Activated CD4-positive, alpha-beta T cell treated with anti-CD3 and anti-CD28 coated beads, Interleukin-2, amount 50 U/mL, for 1 hour (primary cell): ENCODE results near the gene PHLDB3.
"Not testable (repeated sequence)": the region's sequence is repeated elsewhere in the genome, so short reads cannot be mapped to it uniquely, and the experiment has no call there.

Experiments used
- DNase-seq: peaks from one replicate; pipeline ENCODE4 v3.0.0-alpha.2; 2020

Gene PHLDB3

GRCh38 chr19:43465468-43466120, 39.0 kb downstream of the PHLDB3 start, which contains the start of gene LYPD3:
TSS of gene LYPD3 (minus strand) at chr19:43465608. CDS start at chr19:43465571, 37 bp downstream.
- no peak for DNase-seq

DNA sequence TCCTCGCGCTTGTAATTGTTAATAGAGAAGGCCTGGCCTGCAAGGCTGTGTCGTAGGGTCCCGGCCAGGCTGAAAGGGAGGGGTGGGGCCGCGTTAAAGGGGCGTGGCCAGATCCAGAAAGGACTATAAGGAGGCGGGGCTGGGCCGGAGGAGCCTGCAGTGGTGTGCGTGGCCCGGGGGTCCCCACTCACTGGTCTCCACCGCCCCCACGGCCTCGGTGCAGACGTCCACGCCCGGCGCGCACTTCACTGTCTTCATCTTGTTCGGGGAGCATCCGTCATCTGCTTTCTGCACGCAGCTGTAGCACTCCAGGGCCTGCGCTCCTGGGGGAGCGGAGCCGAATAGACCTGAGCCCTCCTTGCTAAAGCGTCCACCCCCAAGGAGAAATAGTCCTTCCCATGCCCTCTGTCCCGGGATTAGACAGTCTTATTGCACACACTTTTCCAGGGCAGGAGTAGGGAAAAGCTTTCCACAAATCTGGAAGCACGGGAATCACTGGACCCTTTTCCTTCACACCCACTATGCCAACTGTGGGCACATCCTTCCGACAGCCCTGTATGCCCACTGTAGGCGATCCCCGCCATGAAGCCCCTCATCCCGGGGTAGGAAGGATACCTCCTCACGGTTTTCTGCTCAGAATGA, 40.3 kb downstream of the PHLDB3 start:
- no peak for DNase-seq

DNA sequence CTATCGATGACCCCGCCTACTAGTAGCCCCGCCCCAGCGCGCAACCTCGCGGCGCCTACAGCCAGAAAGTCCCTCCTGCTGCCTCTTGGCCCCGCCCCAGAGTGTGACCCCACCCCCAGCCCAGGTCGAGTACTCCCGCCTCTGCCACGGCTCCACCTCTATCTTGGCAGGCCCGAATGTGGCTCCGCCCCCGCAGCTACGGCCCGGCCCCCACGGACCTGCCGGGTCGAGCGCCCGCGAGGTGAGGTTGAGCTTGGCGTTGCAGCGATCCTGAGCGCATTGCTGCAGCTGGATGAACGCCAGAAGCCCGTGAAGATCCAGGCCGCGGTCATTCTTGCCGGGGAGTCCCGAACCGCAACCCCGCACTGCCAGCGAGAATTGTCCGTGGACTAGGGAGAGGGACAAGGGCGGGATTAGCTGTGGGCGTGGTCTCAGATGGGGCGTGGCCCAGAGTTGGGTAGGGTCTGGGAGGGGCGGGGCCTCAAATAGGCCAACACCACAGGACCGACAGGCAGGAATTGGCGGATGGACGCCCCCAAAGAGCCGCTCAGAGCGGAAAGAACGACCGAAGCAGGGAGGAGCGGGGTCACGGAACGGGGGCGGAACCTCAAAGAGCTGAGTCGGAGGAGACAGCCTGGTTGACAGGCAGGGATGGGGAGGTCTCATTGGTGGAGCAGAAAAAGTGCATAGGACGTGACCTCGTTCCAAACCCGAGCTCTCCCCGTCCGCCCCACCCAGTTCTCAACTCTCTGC, 41.0 kb downstream of the PHLDB3 start:
- peak; percentile 100 for DNase-seq

DNA sequence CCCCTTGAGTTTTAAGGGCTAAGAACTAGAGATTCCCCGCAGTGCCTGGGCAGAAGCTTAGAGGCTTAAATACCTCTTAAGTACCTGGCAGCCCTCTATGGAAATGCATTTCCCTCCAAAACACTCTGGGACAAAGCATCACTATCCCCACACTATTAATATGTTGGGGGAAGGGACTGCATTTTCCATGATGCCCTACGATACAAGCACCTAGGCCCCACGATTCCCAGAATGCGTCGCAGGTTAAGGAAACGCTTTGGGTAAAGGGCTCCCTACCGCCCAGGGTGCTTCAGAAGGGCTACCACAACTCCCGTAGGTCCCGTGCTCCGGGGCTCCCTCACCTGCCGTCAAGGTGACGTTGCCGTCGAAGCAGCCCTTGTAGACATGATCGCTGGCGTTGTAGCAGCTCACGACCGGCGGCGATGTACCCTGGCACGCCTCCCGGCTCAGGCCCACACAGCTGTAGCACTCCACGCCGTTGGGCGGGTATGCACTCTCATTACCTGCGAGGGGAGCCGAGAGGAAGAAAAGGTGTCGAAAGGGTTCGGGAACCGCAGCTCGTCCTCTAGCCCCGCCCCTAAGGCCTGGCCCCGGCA, 41.7 kb downstream of the PHLDB3 start:
- DNase-seq, result no peak

DNA sequence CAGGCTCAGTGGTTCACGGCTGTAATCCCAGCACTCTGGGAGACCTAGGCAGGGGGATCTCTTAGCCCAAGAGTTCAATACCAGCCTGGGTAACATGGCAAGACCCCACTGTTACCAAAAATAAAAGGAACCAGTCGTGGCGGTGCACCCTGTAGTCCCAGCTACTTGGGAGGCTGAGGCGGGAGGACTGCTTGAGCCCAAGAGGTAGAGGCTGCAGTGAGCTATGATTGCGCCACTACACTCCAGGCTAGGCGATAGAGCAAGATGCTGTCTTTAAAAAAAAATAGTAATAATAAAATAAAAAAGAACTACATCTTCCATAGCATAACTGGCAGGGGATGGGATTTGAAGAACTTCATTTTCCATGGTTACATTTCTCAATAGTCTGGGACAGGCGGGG, 42.2 kb downstream of the PHLDB3 start:
- DNase-seq, result no peak

- no peak for DNase-seq
These were observed 43.2 kb downstream of the PHLDB3 start for GRCh38 chr19:43461303-43461702.

- no peak for DNase-seq
These were observed 44.1 kb downstream of the PHLDB3 start for GRCh38 chr19:43460362-43461016.

- no peak for DNase-seq
These were observed 46.7 kb downstream of the PHLDB3 start for GRCh38 chr19:43457809-43458208.

GRCh38 chr19:43455321-43456113, 49.0 kb downstream of the PHLDB3 start:
- no peak for DNase-seq

DNA sequence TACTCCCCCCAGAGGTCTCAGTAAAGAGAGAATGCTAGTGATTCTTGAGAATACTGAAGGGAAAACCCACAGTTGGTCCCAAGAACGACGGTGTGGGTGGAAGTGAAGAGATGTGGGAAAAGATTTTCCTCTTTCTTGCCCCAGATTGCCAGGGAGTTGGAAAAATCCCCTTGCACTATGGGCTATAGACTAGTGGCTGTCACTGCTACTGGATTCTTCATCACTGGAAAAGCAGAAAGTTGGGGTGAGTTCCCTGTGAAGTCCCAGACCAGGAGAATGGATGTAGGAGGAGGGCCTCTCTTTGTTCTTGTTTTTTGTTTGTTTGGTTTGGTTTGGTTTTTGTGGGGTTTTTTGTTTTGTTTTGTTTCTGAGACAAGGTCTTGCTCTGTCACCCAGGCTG, 50.5 kb downstream of the PHLDB3 start:
- DNase-seq, result no peak

- DNase-seq, result no peak
These were observed 52.0 kb downstream of the PHLDB3 start for GRCh38 chr19:43452582-43452981.

GRCh38 chr19:43450545-43450997, 54.0 kb downstream of the PHLDB3 start:
- DNase-seq, result no peak

DNA sequence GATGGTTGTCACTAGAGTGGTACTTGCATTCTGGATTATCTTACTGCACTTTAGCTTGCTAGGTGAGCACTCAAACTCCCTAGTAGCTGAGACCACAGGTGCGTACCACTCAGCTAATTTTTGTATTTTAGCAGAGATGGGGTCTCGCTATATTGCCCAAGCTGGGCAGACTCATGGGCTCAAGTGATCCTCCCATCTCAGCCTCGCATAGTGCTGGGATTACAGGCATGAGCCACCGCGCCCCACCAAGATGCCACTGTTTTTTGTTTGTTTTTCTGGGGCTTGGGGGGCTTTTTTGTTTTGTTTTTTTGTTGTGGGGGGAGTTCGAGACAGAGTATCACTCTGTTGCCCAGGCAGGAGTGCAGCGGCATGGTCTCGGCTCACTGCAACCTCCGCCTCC, 56.9 kb downstream of the PHLDB3 start:
- no peak for DNase-seq

- peak; percentile 84 for DNase-seq
These were observed 57.6 kb downstream of the PHLDB3 start for GRCh38 chr19:43446746-43447489.

- no peak for DNase-seq
These were observed 59.1 kb downstream of the PHLDB3 start for GRCh38 chr19:43445426-43445825.

- DNase-seq, result no peak
These were observed 59.8 kb downstream of the PHLDB3 start for GRCh38 chr19:43444531-43445287.

GRCh38 chr19:43444091-43444490, 60.5 kb downstream of the PHLDB3 start:
- not testable (repeated sequence) for DNase-seq

GRCh38 chr19:43441716-43442115, 62.8 kb downstream of the PHLDB3 start:
- no peak for DNase-seq

- no peak for DNase-seq
These were observed 64.9 kb downstream of the PHLDB3 start for GRCh38 chr19:43439709-43440063.

DNA sequence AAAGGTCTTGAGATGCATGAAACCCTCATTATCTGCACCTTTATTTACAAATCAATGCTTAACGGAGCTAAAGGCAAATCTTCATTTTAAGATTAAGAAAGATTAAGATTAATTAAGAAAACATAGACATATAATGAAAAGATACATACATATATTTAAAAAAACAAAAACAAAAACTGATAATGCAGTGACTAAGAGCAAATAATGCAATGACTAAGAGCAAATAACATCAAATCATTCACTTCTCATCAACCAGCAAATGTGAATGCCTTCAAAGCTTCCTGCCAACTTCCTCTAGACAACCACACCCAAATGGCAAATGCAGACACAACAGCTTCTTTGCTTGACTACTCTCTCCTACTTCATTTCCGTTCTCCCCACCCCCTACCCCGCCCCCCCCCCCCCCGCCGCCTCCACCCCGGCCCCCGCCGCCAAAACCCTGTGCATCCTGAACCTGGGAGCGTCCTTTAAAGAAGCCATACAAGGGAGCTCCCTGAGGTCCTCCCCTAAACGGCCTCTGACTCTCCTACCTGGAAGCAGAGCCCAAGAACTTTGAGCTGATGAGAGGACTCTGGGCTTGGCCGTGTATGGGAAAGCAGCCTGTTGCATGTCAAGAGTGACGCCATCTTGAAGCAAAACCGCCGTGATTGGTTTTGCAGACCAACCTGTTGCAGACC, 65.4 kb downstream of the PHLDB3 start:
- peak; percentile 40 for DNase-seq
